Stimulated activated CD8-positive, alpha-beta memory T cell treated with anti-CD3 and anti-CD28 coated beads, Interleukin-15, amount 100 ng/mL, for 24 hours (primary cell): ENCODE measurements around the gene KRTAP20-3.

Experiments
- DNase-seq: peaks from one replicate; pipeline ENCODE4 v3.0.0-alpha.2; 2020; ENCODE audit warnings: low read depth

Gene KRTAP20-3

GRCh38 chr21:30642564-30642963 lies at the start of gene KRTAP20-3:
Gene KRTAP20-3, plus strand, starts transcription at chr21:30642864.
- DNase-seq: no peak

GRCh38 chr21:30598802-30599201 lies 43.9 kb upstream of the KRTAP20-3 start, which contains the start of gene KRTAP6-2:
Gene KRTAP6-2, minus strand, starts transcription at chr21:30598902. Its CDS starts 28 bp downstream, at chr21:30598874.
- no peak for DNase-seq

- DNase-seq: no peak
Observed at GRCh38 chr21:30600787-30601186, 41.9 kb upstream of the KRTAP20-3 start, which contains the start of gene KRTAP22-1. Gene KRTAP22-1, plus strand, starts transcription at chr21:30601087.

- DNase-seq: no peak
Observed at GRCh38 chr21:30605968-30606367, 36.7 kb upstream of the KRTAP20-3 start.

GRCh38 chr21:30612132-30612531 lies 30.5 kb upstream of the KRTAP20-3 start:
- no peak for DNase-seq

- DNase-seq: no peak
Observed at GRCh38 chr21:30613836-30614235, 28.8 kb upstream of the KRTAP20-3 start, which contains the start of gene KRTAP6-1. Gene KRTAP6-1, minus strand, starts transcription at chr21:30613930. Its CDS starts 26 bp downstream, at chr21:30613904.

- no peak for DNase-seq
Observed at GRCh38 chr21:30615199-30615598, 27.5 kb upstream of the KRTAP20-3 start.

GRCh38 chr21:30616125-30616524 lies 26.5 kb upstream of the KRTAP20-3 start, which contains the start of gene KRTAP20-1:
Gene KRTAP20-1, plus strand, starts transcription at chr21:30616425. Its CDS starts 30 bp downstream, at chr21:30616455.
- DNase-seq: no peak

- no peak for DNase-seq
Observed at GRCh38 chr21:30620080-30620479, 22.6 kb upstream of the KRTAP20-3 start.

- DNase-seq: no peak
Observed at GRCh38 chr21:30620522-30620921, 22.1 kb upstream of the KRTAP20-3 start, which contains the start of gene KRTAP20-4. Gene KRTAP20-4, plus strand, starts transcription at chr21:30620627.

- no peak for DNase-seq
Observed at GRCh38 chr21:30623362-30623761, 19.3 kb upstream of the KRTAP20-3 start.

GRCh38 chr21:30625449-30626165 lies 17.1 kb upstream of the KRTAP20-3 start:
- no peak for DNase-seq

- DNase-seq: no peak
Observed at GRCh38 chr21:30628109-30628508, 14.6 kb upstream of the KRTAP20-3 start.

- DNase-seq: no peak
Observed at GRCh38 chr21:30629200-30629599, 13.5 kb upstream of the KRTAP20-3 start.

- no peak for DNase-seq
Observed at GRCh38 chr21:30634906-30635305, 7.8 kb upstream of the KRTAP20-3 start, which contains the start of gene KRTAP20-2. Gene KRTAP20-2, plus strand, starts transcription at chr21:30635206. Its CDS starts 58 bp downstream, at chr21:30635264.

- DNase-seq: no peak
Observed at GRCh38 chr21:30638686-30639085, 4.0 kb upstream of the KRTAP20-3 start.

GRCh38 chr21:30646904-30647414 lies 4.3 kb downstream of the KRTAP20-3 start:
- no peak for DNase-seq

GRCh38 chr21:30652891-30653290 lies 10.2 kb downstream of the KRTAP20-3 start:
- DNase-seq: no peak

- DNase-seq: no peak
Observed at GRCh38 chr21:30668776-30669175, 26.1 kb downstream of the KRTAP20-3 start.

- DNase-seq: no peak
Observed at GRCh38 chr21:30672985-30673650, 30.5 kb downstream of the KRTAP20-3 start.

GRCh38 chr21:30674312-30674711 lies 31.6 kb downstream of the KRTAP20-3 start:
- no peak for DNase-seq

- DNase-seq: no peak
Observed at GRCh38 chr21:30676737-30677136, 34.1 kb downstream of the KRTAP20-3 start.

GRCh38 chr21:30680586-30680985 lies 37.9 kb downstream of the KRTAP20-3 start:
- DNase-seq: no peak
